ENCODE data around the gene CCDC188.

GRCh38 chr22:20115691-20116375 is 35.0 kb downstream of the CCDC188 start, which contains the start of gene RANBP1:
- TF ChIP-seq POLR2AphosphoS5 (IDR thresholded peaks at IDR 0.05; ENCODE audit: borderline replicate concordance, low read depth, low read length) (no peak), EZH2 (IDR thresholded peaks at IDR 0.05) (no peak)
